ENCODE results near the gene POLE4.

DNA sequence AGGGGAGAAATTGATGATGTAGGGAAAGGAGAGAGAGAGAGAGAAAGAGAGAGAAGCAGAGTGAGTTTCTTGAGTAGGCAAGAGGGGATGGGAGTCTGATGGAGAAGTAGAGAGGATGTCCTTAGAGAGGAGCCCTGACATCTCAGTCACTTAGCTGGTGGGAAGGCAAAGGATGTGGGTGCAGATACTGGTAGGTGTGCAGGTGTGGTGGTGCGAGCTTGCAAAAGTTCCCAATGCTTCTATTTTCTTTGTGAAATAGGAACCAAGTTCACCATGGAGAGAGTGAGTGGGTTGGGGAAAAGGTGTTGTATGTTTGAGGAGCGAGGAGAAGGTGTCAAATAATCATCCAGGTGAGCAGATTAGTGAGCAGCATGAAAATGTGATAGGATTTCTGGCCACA lies 26.5 kb upstream of the POLE4 start:
- TF ChIP-seq, protein P1, sequence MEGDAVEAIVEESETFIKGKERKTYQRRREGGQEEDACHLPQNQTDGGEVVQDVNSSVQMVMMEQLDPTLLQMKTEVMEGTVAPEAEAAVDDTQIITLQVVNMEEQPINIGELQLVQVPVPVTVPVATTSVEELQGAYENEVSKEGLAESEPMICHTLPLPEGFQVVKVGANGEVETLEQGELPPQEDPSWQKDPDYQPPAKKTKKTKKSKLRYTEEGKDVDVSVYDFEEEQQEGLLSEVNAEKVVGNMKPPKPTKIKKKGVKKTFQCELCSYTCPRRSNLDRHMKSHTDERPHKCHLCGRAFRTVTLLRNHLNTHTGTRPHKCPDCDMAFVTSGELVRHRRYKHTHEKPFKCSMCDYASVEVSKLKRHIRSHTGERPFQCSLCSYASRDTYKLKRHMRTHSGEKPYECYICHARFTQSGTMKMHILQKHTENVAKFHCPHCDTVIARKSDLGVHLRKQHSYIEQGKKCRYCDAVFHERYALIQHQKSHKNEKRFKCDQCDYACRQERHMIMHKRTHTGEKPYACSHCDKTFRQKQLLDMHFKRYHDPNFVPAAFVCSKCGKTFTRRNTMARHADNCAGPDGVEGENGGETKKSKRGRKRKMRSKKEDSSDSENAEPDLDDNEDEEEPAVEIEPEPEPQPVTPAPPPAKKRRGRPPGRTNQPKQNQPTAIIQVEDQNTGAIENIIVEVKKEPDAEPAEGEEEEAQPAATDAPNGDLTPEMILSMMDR (IDR thresholded peaks at IDR 0.05; ENCODE audit: low read depth, low read length, missing input control), result no peak
- TF ChIP-seq, protein P2, sequence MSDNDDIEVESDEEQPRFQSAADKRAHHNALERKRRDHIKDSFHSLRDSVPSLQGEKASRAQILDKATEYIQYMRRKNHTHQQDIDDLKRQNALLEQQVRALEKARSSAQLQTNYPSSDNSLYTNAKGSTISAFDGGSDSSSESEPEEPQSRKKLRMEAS (IDR thresholded peaks at IDR 0.05), result no peak
- TF ChIP-seq, protein P3, sequence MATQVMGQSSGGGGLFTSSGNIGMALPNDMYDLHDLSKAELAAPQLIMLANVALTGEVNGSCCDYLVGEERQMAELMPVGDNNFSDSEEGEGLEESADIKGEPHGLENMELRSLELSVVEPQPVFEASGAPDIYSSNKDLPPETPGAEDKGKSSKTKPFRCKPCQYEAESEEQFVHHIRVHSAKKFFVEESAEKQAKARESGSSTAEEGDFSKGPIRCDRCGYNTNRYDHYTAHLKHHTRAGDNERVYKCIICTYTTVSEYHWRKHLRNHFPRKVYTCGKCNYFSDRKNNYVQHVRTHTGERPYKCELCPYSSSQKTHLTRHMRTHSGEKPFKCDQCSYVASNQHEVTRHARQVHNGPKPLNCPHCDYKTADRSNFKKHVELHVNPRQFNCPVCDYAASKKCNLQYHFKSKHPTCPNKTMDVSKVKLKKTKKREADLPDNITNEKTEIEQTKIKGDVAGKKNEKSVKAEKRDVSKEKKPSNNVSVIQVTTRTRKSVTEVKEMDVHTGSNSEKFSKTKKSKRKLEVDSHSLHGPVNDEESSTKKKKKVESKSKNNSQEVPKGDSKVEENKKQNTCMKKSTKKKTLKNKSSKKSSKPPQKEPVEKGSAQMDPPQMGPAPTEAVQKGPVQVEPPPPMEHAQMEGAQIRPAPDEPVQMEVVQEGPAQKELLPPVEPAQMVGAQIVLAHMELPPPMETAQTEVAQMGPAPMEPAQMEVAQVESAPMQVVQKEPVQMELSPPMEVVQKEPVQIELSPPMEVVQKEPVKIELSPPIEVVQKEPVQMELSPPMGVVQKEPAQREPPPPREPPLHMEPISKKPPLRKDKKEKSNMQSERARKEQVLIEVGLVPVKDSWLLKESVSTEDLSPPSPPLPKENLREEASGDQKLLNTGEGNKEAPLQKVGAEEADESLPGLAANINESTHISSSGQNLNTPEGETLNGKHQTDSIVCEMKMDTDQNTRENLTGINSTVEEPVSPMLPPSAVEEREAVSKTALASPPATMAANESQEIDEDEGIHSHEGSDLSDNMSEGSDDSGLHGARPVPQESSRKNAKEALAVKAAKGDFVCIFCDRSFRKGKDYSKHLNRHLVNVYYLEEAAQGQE (IDR thresholded peaks at IDR 0.05), result no peak
- TF ChIP-seq SP1 (IDR thresholded peaks at IDR 0.05) (no peak), ZBTB33 (IDR thresholded peaks at IDR 0.05) (no peak), TAF1 (conservative IDR thresholded peaks at IDR 0.05) (no peak), RAD21 (IDR thresholded peaks at IDR 0.05) (no peak)

Measured in liver (tissue), 3 donors.